ENCODE data around the gene MS4A10.

DNA sequence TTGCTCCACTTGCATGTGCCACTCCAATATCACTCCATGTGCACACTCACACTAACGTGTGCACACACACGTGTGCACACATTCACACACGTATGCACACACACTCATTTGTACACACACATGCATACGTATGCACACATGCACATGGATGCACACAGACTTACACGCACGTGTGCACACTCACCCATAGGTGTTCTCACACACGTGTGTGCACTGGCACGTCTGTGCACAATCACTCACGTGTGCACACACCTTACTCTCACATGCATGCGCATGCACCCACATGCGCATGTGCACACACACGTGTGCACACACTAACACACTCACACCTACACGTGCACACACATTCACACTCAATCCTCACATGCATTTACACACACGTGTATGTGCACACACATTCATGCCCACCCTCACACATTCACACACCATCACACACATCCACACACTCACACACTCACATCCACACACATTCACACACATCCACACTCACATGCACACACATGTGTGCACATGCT, 37.7 kb upstream of the MS4A10 start:
- TF ChIP-seq, protein P1, sequence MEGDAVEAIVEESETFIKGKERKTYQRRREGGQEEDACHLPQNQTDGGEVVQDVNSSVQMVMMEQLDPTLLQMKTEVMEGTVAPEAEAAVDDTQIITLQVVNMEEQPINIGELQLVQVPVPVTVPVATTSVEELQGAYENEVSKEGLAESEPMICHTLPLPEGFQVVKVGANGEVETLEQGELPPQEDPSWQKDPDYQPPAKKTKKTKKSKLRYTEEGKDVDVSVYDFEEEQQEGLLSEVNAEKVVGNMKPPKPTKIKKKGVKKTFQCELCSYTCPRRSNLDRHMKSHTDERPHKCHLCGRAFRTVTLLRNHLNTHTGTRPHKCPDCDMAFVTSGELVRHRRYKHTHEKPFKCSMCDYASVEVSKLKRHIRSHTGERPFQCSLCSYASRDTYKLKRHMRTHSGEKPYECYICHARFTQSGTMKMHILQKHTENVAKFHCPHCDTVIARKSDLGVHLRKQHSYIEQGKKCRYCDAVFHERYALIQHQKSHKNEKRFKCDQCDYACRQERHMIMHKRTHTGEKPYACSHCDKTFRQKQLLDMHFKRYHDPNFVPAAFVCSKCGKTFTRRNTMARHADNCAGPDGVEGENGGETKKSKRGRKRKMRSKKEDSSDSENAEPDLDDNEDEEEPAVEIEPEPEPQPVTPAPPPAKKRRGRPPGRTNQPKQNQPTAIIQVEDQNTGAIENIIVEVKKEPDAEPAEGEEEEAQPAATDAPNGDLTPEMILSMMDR (IDR thresholded peaks at IDR 0.05): no peak
- TF ChIP-seq POLR2A (IDR thresholded peaks at IDR 0.05): no peak
- TF ChIP-seq POLR2AphosphoS5 (IDR thresholded peaks at IDR 0.05): no peak

All from breast epithelium (tissue), 3 donors.